HCT116 (cell line): ENCODE measurements around the gene PWWP2B.
"Not testable (repeated sequence)": the region's sequence is repeated elsewhere in the genome, so short reads cannot be mapped to it uniquely, and the experiment has no call there.

Experiments
- RAD21 ChIP-seq: IDR thresholded peaks from 2 replicates; pipeline ENCODE4 v1.6.1; 2012; ENCODE audit warnings: low read depth, mild to moderate bottlenecking
- YY1 ChIP-seq: IDR thresholded peaks from 2 replicates; pipeline ENCODE4 v1.6.1; 2011; ENCODE audit warnings: low read length, low read depth, moderate library complexity, mild to moderate bottlenecking; ENCODE audit not compliant: insufficient replicate concordance; ENCODE audit errors: extremely low read depth
- TF ChIP-seq, protein P1 (sequence below), 3 experiments: fragments of 200-600 bp in 1 of 3; sonication (generic) in 1 of 3; IDR thresholded peaks in 2 of 3; conservative IDR thresholded peaks in 1 of 3; 2 replicates each; pipeline ENCODE4 v1.5.1; 2012 to 2017; ENCODE audit warnings: low read depth in 2 of 3, low read length in 2 of 3, antibody characterized with exemption in 1 of 3, borderline replicate concordance in 1 of 3, control low read depth in 1 of 3, mild to moderate bottlenecking in 1 of 3, mixed read lengths in 1 of 3, mixed run types in 1 of 3, moderate library complexity in 1 of 3; ENCODE audit not compliant: insufficient read depth in 1 of 3

DNA sequence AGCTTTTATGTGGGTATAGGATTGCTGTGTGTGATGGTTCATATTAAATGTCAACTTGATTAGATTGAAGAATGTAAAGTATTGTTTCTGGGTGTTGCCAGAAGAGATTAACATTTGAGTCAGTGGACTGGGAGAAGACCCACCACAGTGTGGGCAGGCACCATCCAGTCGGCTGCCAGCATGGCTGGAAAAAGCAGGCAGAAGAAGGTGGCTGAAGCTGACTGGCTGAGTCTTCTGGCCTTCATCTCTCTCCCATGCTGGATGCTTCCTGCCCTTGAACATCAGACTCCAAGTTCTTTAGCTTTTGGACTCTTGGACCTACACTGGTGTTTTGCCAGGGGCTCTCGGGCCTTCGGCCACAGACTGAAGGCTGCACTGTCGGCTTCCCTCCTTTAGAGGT, 16.0 kb upstream of the PWWP2B start:
- TF ChIP-seq YY1, RAD21: not testable (repeated sequence)
- TF ChIP-seq, protein P1, sequence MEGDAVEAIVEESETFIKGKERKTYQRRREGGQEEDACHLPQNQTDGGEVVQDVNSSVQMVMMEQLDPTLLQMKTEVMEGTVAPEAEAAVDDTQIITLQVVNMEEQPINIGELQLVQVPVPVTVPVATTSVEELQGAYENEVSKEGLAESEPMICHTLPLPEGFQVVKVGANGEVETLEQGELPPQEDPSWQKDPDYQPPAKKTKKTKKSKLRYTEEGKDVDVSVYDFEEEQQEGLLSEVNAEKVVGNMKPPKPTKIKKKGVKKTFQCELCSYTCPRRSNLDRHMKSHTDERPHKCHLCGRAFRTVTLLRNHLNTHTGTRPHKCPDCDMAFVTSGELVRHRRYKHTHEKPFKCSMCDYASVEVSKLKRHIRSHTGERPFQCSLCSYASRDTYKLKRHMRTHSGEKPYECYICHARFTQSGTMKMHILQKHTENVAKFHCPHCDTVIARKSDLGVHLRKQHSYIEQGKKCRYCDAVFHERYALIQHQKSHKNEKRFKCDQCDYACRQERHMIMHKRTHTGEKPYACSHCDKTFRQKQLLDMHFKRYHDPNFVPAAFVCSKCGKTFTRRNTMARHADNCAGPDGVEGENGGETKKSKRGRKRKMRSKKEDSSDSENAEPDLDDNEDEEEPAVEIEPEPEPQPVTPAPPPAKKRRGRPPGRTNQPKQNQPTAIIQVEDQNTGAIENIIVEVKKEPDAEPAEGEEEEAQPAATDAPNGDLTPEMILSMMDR (IDR thresholded peaks at IDR 0.05 in 2 of 3, conservative IDR thresholded peaks at IDR 0.05 in 1 of 3; ENCODE audit: borderline replicate concordance in 1 of 3, insufficient read depth in 1 of 3, low read depth in 2 of 3, low read length in 2 of 3), result not testable (repeated sequence)
